ENCODE data around the gene MAP2K7.
"Not testable (repeated sequence)": the region's sequence is repeated elsewhere in the genome, so short reads cannot be mapped to it uniquely, and the experiment has no call there.

- not testable (repeated sequence) for TF ChIP-seq CTCF (conservative IDR thresholded peaks at IDR 0.05; ENCODE audit: low read depth, low read length); MAZ (IDR thresholded peaks at IDR 0.05; ENCODE audit: borderline replicate concordance, low read depth, low read length); BHLHE40 (IDR thresholded peaks at IDR 0.05; ENCODE audit: low read depth, low read length); MXI1 (IDR thresholded peaks at IDR 0.05; ENCODE audit: borderline replicate concordance, low read depth, low read length); CEBPB (IDR thresholded peaks at IDR 0.05; ENCODE audit: low read depth, low read length); RAD21 (IDR thresholded peaks at IDR 0.05; ENCODE audit: low read length); POLR2A (IDR thresholded peaks at IDR 0.05; ENCODE audit: low read depth, low read length); SMC3 (IDR thresholded peaks at IDR 0.05; ENCODE audit: low read depth, low read length); RCOR1 (IDR thresholded peaks at IDR 0.05; ENCODE audit: insufficient replicate concordance, low read length); ELK1 (IDR thresholded peaks at IDR 0.05; ENCODE audit: borderline replicate concordance, low read depth, low read length); CHD1 (IDR thresholded peaks at IDR 0.05; ENCODE audit: low read depth, low read length); NFE2L2 (IDR thresholded peaks at IDR 0.05; ENCODE audit: low read depth, low read length); USF2 (IDR thresholded peaks at IDR 0.05; ENCODE audit: low read depth, low read length)
- peak; percentile 61 for TF ChIP-seq FOS (IDR thresholded peaks at IDR 0.05; ENCODE audit: low read depth, low read length)
Observed at GRCh38 chr19:7893362-7894101, 10.1 kb upstream of the MAP2K7 start.
